ENCODE results near the gene KRTAP3-3.

The KRTAP3-3 gene

GRCh38 chr17:41026715-41027471 is 32.9 kb upstream of the KRTAP3-3 start, which contains the start of gene KRTAP1-5:
Gene KRTAP1-5 (minus strand): TSS chr17:41027208. CDS start chr17:41027155, 53 bp downstream.
- H3K4me3 ChIP-seq (ENCODE audit: low read depth, low read length), result no peak within 1 kb of the TSS
- no peaks in the 10 kb centered on the region for H3K4me1 ChIP-seq
- DNase-seq, result no peak

GRCh38 chr17:41024697-41025096 is 30.7 kb upstream of the KRTAP3-3 start:
- no peaks in the 10 kb centered on the region for H3K4me1 ChIP-seq
- H3K27me3 ChIP-seq, result peaks cover 33% of the 10 kb centered on the region
- no peaks in the 10 kb centered on the region for H3K36me3 ChIP-seq
- no peak overlapping the region for H3K4me3 ChIP-seq (ENCODE audit: low read depth, low read length)
- TF ChIP-seq CTCF (IDR thresholded peaks at IDR 0.05; ENCODE audit: low read depth, low read length), result no peak
- DNase-seq, result no peak
- H3K9me3 ChIP-seq, result no peaks in the 10 kb centered on the region

More at GRCh38 chr17:41026715-41027471, 32.9 kb upstream of the KRTAP3-3 start, which contains the start of gene KRTAP1-5:
- peaks cover 51% of the 10 kb centered on the region for H3K27me3 ChIP-seq
- no peak for TF ChIP-seq CTCF (IDR thresholded peaks at IDR 0.05; ENCODE audit: low read depth, low read length)
- no peaks in the 10 kb centered on the region for H3K9me3 ChIP-seq
- no peaks in the 10 kb centered on the region for H3K36me3 ChIP-seq

GRCh38 chr17:41020336-41020735 is 26.4 kb upstream of the KRTAP3-3 start:
- Histone ChIP-seq H3K36me3 (no peaks in the 10 kb centered on the region), H3K27me3 (peaks cover 14% of the 10 kb centered on the region), H3K4me3 (ENCODE audit: low read depth, low read length) (no peak overlapping the region), H3K4me1 (no peaks in the 10 kb centered on the region), H3K9me3 (no peaks in the 10 kb centered on the region)
- TF ChIP-seq CTCF (IDR thresholded peaks at IDR 0.05; ENCODE audit: low read depth, low read length), result no peak
- no peak for DNase-seq

- TF ChIP-seq CTCF (IDR thresholded peaks at IDR 0.05; ENCODE audit: low read depth, low read length), result no peak
- no peaks in the 10 kb centered on the region for H3K36me3 ChIP-seq
- peaks cover 16% of the 10 kb centered on the region for H3K27me3 ChIP-seq
- H3K4me1 ChIP-seq, result no peaks in the 10 kb centered on the region
- no peak overlapping the region for H3K4me3 ChIP-seq (ENCODE audit: low read depth, low read length)
- DNase-seq, result no peak
- H3K9me3 ChIP-seq, result no peaks in the 10 kb centered on the region
Measured at GRCh38 chr17:41019415-41019814, 25.5 kb upstream of the KRTAP3-3 start.

- Histone ChIP-seq H3K36me3 (no peaks in the 10 kb centered on the region), H3K4me1 (no peaks in the 10 kb centered on the region), H3K4me3 (ENCODE audit: low read depth, low read length) (no peak overlapping the region), H3K9me3 (no peaks in the 10 kb centered on the region), H3K27me3 (peaks cover 16% of the 10 kb centered on the region)
- no peak for DNase-seq
- no peak for TF ChIP-seq CTCF (IDR thresholded peaks at IDR 0.05; ENCODE audit: low read depth, low read length)
Measured at GRCh38 chr17:41018541-41018940, 24.6 kb upstream of the KRTAP3-3 start.

GRCh38 chr17:41016578-41017215 is 22.7 kb upstream of the KRTAP3-3 start:
- Histone ChIP-seq H3K27me3 (peaks cover 16% of the 10 kb centered on the region), H3K4me1 (no peaks in the 10 kb centered on the region), H3K4me3 (ENCODE audit: low read depth, low read length) (no peak overlapping the region), H3K36me3 (no peaks in the 10 kb centered on the region), H3K9me3 (no peaks in the 10 kb centered on the region)
- TF ChIP-seq CTCF (IDR thresholded peaks at IDR 0.05; ENCODE audit: low read depth, low read length), result no peak
- DNase-seq, result no peak
